ENCODE measurements around the gene AGAP1. TPM values are rescaled to one million over a fixed set of nuclear protein-coding genes. Genes with fewer than 3 reads are reported as not detected.

The AGAP1 gene
- total and polyA plus RNA-seq, 2 donors from 2014 or later: 8.1 to 44.5 TPM

- Histone ChIP-seq H3K36me3 (ENCODE audit: control insufficient read depth in 2 of 3, insufficient read depth in 3 of 3, low read length in 3 of 3) (peaks cover 0 to 9% (median 3%) of the 10 kb centered on the region in 3 donors), H3K27me3 (ENCODE audit: control insufficient read depth, insufficient read depth, low read length) (no peaks in the 10 kb centered on the region), H3K9me3 (ENCODE audit: control insufficient read depth in 2 of 3, insufficient read depth in 1 of 3, low read length in 3 of 3) (no peaks in the 10 kb centered on the region), H3K27ac (ENCODE audit: low read depth in 2 of 2, low read length in 2 of 2) (no peak overlapping the region), H3K9ac (ENCODE audit: low read length in 3 of 3) (no peak overlapping the region), H3K4me3 (ENCODE audit: low read length in 3 of 3) (no peak overlapping the region), H3K4me1 (ENCODE audit: control insufficient read depth in 2 of 3, insufficient read depth in 2 of 3, low read depth in 1 of 3, low read length in 3 of 3) (no peaks in the 10 kb centered on the region)
- intact Hi-C loops (cut with DNase I): no loop called here
- no peak for TF ChIP-seq CTCF (IDR thresholded peaks at IDR 0.05; ENCODE audit: borderline replicate concordance, extremely low read depth, insufficient read depth)
- FAIRE-seq (no peak), DNase-seq (peak in 3 of 5 donors; percentile 15 to 49 (median 26))
These were observed 415.0 kb downstream of the AGAP1 start for GRCh38 chr2:235908826-235909225.

- Histone ChIP-seq H3K9me3 (ENCODE audit: control insufficient read depth in 2 of 3, insufficient read depth in 1 of 3, low read length in 3 of 3) (no peaks in the 10 kb centered on the region), H3K4me1 (ENCODE audit: control insufficient read depth in 2 of 3, insufficient read depth in 2 of 3, low read depth in 1 of 3, low read length in 3 of 3) (no peaks in the 10 kb centered on the region), H3K36me3 (ENCODE audit: control insufficient read depth in 2 of 3, insufficient read depth in 3 of 3, low read length in 3 of 3) (peaks cover 0 to 9% (median 3%) of the 10 kb centered on the region in 3 donors), H3K9ac (ENCODE audit: low read length in 3 of 3) (no peak overlapping the region), H3K4me3 (ENCODE audit: low read length in 3 of 3) (no peak overlapping the region), H3K27me3 (ENCODE audit: control insufficient read depth, insufficient read depth, low read length) (no peaks in the 10 kb centered on the region), H3K27ac (ENCODE audit: low read depth in 2 of 2, low read length in 2 of 2) (no peak overlapping the region)
- intact Hi-C loops (cut with DNase I): no loop called here
- DNase-seq: no peak
- no peak for FAIRE-seq
- TF ChIP-seq CTCF (IDR thresholded peaks at IDR 0.05; ENCODE audit: borderline replicate concordance, extremely low read depth, insufficient read depth): no peak
These were observed 415.5 kb downstream of the AGAP1 start for GRCh38 chr2:235909358-235909757.

GRCh38 chr2:235910067-235910466 is 416.2 kb downstream of the AGAP1 start:
- Histone ChIP-seq H3K9me3 (ENCODE audit: control insufficient read depth in 2 of 3, insufficient read depth in 1 of 3, low read length in 3 of 3) (no peaks in the 10 kb centered on the region), H3K27ac (ENCODE audit: low read depth in 2 of 2, low read length in 2 of 2) (no peak overlapping the region), H3K4me1 (ENCODE audit: control insufficient read depth in 2 of 3, insufficient read depth in 2 of 3, low read depth in 1 of 3, low read length in 3 of 3) (no peaks in the 10 kb centered on the region), H3K4me3 (ENCODE audit: low read length in 3 of 3) (no peak overlapping the region), H3K9ac (ENCODE audit: low read length in 3 of 3) (no peak overlapping the region), H3K36me3 (ENCODE audit: control insufficient read depth in 2 of 3, insufficient read depth in 3 of 3, low read length in 3 of 3) (peaks cover 0 to 12% (median 3%) of the 10 kb centered on the region in 3 donors), H3K27me3 (ENCODE audit: control insufficient read depth, insufficient read depth, low read length) (no peaks in the 10 kb centered on the region)
- DNase-seq (no peak), FAIRE-seq (no peak)
- no peak for TF ChIP-seq CTCF (IDR thresholded peaks at IDR 0.05; ENCODE audit: borderline replicate concordance, extremely low read depth, insufficient read depth)
- intact Hi-C loops (cut with DNase I): no loop called here

GRCh38 chr2:235911125-235911524 is 417.3 kb downstream of the AGAP1 start:
- FAIRE-seq: no peak

More at GRCh38 chr2:235911125-235911524, 417.3 kb downstream of the AGAP1 start:
- Histone ChIP-seq H3K36me3 (ENCODE audit: control insufficient read depth in 2 of 3, insufficient read depth in 3 of 3, low read length in 3 of 3) (peaks cover 0 to 12% (median 3%) of the 10 kb centered on the region in 3 donors), H3K27me3 (ENCODE audit: control insufficient read depth, insufficient read depth, low read length) (no peaks in the 10 kb centered on the region), H3K27ac (ENCODE audit: low read depth in 2 of 2, low read length in 2 of 2) (no peak overlapping the region), H3K4me3 (ENCODE audit: low read length in 3 of 3) (no peak overlapping the region), H3K9me3 (ENCODE audit: control insufficient read depth in 2 of 3, insufficient read depth in 1 of 3, low read length in 3 of 3) (no peaks in the 10 kb centered on the region), H3K4me1 (ENCODE audit: control insufficient read depth in 2 of 3, insufficient read depth in 2 of 3, low read depth in 1 of 3, low read length in 3 of 3) (no peaks in the 10 kb centered on the region), H3K9ac (ENCODE audit: low read length in 3 of 3) (no peak overlapping the region)
- intact Hi-C loops (cut with DNase I): no loop called here
- no peak for TF ChIP-seq CTCF (IDR thresholded peaks at IDR 0.05; ENCODE audit: borderline replicate concordance, extremely low read depth, insufficient read depth)
- DNase-seq: no peak

Data from kidney (tissue), 14 donors.